ENCODE data around the gene MB.

The MB gene

DNA sequence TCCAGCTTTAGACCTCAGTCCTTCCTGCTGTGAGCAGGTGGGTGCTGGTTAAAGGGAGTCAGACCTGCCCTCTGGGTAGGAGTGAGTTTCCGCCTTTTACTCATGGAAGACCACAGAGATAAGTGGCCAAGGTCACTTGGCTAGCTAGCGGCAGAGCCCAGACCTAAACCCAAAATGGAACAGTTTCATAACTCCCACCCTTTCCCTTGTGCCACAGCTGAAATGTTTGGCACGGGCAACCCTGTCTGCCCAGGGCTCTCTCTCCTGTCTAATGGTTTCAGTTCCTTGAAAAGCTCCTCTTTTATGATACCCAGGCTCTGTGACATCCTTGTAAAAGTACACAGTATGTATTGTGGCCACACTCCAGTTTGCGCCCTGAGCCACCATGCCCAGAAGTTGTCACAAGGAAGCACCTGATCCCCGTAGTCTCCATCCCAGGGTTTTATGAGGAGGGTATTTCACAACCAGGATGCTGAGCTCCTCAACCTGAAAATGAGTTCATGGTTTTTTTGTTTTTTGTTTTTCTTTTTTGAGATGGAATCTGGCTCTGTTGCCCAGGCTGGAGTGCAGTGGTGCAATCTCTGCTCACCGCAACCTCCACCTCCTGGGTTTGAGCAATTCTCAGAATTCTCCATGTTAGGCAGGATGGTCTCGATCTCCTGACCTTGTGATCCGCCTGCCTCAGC, 5.1 kb downstream of the MB start:
- Histone ChIP-seq H3K9ac (ENCODE audit: low read length) (no peak overlapping the region), H2BK5ac (ENCODE audit: low read length) (no peak overlapping the region), H3K4me1 (ENCODE audit: control insufficient read depth, low read depth, low read length) (no peaks in the 10 kb centered on the region), H3K23ac (ENCODE audit: low read length) (no peak overlapping the region), H3K27me3 (ENCODE audit: insufficient read depth, low read length, poor library complexity) (no peaks in the 10 kb centered on the region), H3K4me3 (ENCODE audit: low read length) (no peak overlapping the region), H2BK15ac (replicated peaks; ENCODE audit: low read depth) (no peak overlapping the region), H3K79me2 (ENCODE audit: control insufficient read depth, insufficient read depth, low read length) (no peaks in the 10 kb centered on the region), H2AK5ac (ENCODE audit: low read length) (no peak overlapping the region), H3K56ac (ENCODE audit: low read length) (no peak overlapping the region), H3K36me3 (ENCODE audit: control insufficient read depth, insufficient read depth, low read length) (no peaks in the 10 kb centered on the region), H3K4ac (ENCODE audit: low read depth, low read length) (no peak overlapping the region), H3K79me1 (ENCODE audit: low read length) (no peaks in the 10 kb centered on the region), H4K5ac (ENCODE audit: low read length) (no peak overlapping the region), H4K8ac (ENCODE audit: low read depth, low read length) (no peak overlapping the region), H3K27ac (ENCODE audit: low read depth, low read length) (no peak overlapping the region), H3K4me2 (ENCODE audit: low read length) (no peak overlapping the region), H2BK120ac (ENCODE audit: low read depth, low read length) (no peak overlapping the region), H3K18ac (ENCODE audit: low read length) (no peak overlapping the region)
- WGBS (ENCODE audit: extremely low coverage, insufficient coverage, low lambda C conversion rate): no CpG with 5 or more reads among the region's 8 CpGs
- DNase-seq: no peak

DNA sequence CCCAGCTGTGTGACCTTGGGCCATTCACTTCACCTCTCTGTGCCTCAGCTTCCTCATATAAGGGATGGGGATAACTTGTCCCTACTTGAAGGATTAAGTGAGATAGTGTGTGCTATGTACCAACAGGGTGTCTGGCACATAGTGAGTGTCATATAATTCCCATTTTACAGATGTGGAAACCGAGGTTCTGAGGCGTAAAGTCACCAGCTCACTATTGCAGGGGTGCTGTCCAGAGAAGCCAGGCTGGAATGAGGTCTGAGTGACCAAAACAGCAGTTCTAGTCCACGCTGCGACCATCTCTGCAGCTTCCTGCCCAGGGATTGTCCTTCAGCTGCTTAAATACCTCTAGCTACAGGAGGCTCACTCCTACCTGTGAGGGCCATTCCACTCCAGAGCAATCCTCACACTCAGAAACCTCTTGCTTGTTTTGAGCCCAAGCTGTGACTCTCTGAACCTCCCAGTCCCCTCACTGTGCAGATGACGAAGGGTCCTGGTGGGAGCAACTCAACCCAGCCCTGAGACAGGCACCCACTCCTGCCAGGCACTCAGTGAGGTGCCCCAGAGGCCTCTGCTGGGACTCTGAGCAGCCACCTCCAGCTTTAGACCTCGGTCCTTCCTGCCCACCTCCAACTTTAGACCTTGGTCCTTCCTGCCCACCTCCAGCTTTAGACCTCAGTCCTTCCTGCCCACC, 5.8 kb downstream of the MB start:
- no peak overlapping the region for H3K4me3 ChIP-seq (ENCODE audit: low read length)
- H3K4me2 ChIP-seq (ENCODE audit: low read length): no peak overlapping the region
- no CpG with 5 or more reads among the region's 6 CpGs for WGBS (ENCODE audit: extremely low coverage, insufficient coverage, low lambda C conversion rate)
- no peak overlapping the region for H3K27ac ChIP-seq (ENCODE audit: low read depth, low read length)
- no peak overlapping the region for H2BK120ac ChIP-seq (ENCODE audit: low read depth, low read length)
- no peak overlapping the region for H2BK5ac ChIP-seq (ENCODE audit: low read length)
- H3K79me1 ChIP-seq (ENCODE audit: low read length): no peaks in the 10 kb centered on the region
- H3K4ac ChIP-seq (ENCODE audit: low read depth, low read length): no peak overlapping the region
- H2BK15ac ChIP-seq (replicated peaks; ENCODE audit: low read depth): no peak overlapping the region
- H4K5ac ChIP-seq (ENCODE audit: low read length): no peak overlapping the region
- H3K79me2 ChIP-seq (ENCODE audit: control insufficient read depth, insufficient read depth, low read length): no peaks in the 10 kb centered on the region
- no peak overlapping the region for H4K8ac ChIP-seq (ENCODE audit: low read depth, low read length)
- no peak overlapping the region for H3K23ac ChIP-seq (ENCODE audit: low read length)
- DNase-seq: no peak
- no peaks in the 10 kb centered on the region for H3K27me3 ChIP-seq (ENCODE audit: insufficient read depth, low read length, poor library complexity)
- H2AK5ac ChIP-seq (ENCODE audit: low read length): no peak overlapping the region
- no peaks in the 10 kb centered on the region for H3K4me1 ChIP-seq (ENCODE audit: control insufficient read depth, low read depth, low read length)
- no peak overlapping the region for H3K18ac ChIP-seq (ENCODE audit: low read length)
- H3K9ac ChIP-seq (ENCODE audit: low read length): no peak overlapping the region
- H3K36me3 ChIP-seq (ENCODE audit: control insufficient read depth, insufficient read depth, low read length): no peaks in the 10 kb centered on the region
- H3K56ac ChIP-seq (ENCODE audit: low read length): no peak overlapping the region

DNA sequence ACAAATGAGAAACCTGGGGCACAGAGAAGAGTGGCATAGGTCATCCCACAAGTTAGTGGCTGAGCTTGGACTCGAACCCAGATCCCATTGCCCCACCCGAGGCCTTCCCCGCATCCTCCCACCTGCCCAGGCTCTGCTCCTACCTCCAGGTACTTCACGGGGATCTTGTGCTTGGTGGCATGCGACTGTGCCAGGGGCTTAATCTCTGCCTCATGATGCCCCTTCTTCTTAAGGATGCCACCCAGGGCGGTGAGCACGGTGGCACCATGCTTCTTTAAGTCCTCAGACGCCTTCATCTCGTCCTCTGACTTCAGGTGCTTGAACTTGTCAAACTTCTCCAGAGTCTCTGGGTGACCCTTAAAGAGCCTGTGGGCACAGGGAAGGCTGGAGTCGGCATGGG, 6.4 kb downstream of the MB start:
- Histone ChIP-seq H3K36me3 (ENCODE audit: control insufficient read depth, insufficient read depth, low read length) (no peaks in the 10 kb centered on the region), H2BK5ac (ENCODE audit: low read length) (no peak overlapping the region), H3K4ac (ENCODE audit: low read depth, low read length) (no peak overlapping the region), H3K9ac (ENCODE audit: low read length) (no peak overlapping the region), H3K4me2 (ENCODE audit: low read length) (no peak overlapping the region), H3K56ac (ENCODE audit: low read length) (no peak overlapping the region), H3K27ac (ENCODE audit: low read depth, low read length) (no peak overlapping the region), H3K79me2 (ENCODE audit: control insufficient read depth, insufficient read depth, low read length) (no peaks in the 10 kb centered on the region), H2BK120ac (ENCODE audit: low read depth, low read length) (no peak overlapping the region), H4K5ac (ENCODE audit: low read length) (no peak overlapping the region), H3K27me3 (ENCODE audit: insufficient read depth, low read length, poor library complexity) (no peaks in the 10 kb centered on the region), H2AK5ac (ENCODE audit: low read length) (no peak overlapping the region), H4K8ac (ENCODE audit: low read depth, low read length) (no peak overlapping the region), H3K4me1 (ENCODE audit: control insufficient read depth, low read depth, low read length) (no peaks in the 10 kb centered on the region), H2BK15ac (replicated peaks; ENCODE audit: low read depth) (no peak overlapping the region), H3K79me1 (ENCODE audit: low read length) (no peaks in the 10 kb centered on the region), H3K23ac (ENCODE audit: low read length) (no peak overlapping the region), H3K4me3 (ENCODE audit: low read length) (no peak overlapping the region), H3K18ac (ENCODE audit: low read length) (no peak overlapping the region)
- DNase-seq: no peak
- no CpG with 5 or more reads among the region's 10 CpGs for WGBS (ENCODE audit: extremely low coverage, insufficient coverage, low lambda C conversion rate)

DNA sequence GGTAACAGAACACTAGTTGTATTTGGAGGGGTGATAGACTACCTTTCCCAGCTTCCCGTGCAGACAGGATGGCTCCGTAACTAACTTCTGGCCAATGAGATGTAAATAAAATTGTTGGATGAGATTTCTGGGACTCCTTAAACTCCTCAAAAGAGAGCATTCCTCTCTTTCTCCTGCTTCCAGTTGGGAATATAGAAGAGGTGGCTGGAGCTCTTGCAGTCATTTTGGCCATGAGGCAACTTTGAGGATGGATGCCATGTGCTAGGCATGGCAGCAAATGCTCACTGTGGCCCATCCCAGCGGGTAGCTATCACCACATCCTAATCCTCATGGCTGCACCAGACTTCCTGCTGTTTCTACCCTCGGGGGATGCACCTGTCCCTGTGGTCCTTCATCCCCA, 7.4 kb downstream of the MB start:
- Histone ChIP-seq H3K79me2 (ENCODE audit: control insufficient read depth, insufficient read depth, low read length) (no peaks in the 10 kb centered on the region), H3K4me1 (ENCODE audit: control insufficient read depth, low read depth, low read length) (no peaks in the 10 kb centered on the region), H3K4me3 (ENCODE audit: low read length) (no peak overlapping the region), H3K56ac (ENCODE audit: low read length) (no peak overlapping the region), H3K27me3 (ENCODE audit: insufficient read depth, low read length, poor library complexity) (no peaks in the 10 kb centered on the region), H4K5ac (ENCODE audit: low read length) (no peak overlapping the region), H2BK5ac (ENCODE audit: low read length) (no peak overlapping the region), H3K4me2 (ENCODE audit: low read length) (no peak overlapping the region), H3K27ac (ENCODE audit: low read depth, low read length) (no peak overlapping the region), H3K18ac (ENCODE audit: low read length) (no peak overlapping the region), H3K9ac (ENCODE audit: low read length) (no peak overlapping the region), H4K8ac (ENCODE audit: low read depth, low read length) (no peak overlapping the region), H2BK120ac (ENCODE audit: low read depth, low read length) (no peak overlapping the region), H2AK5ac (ENCODE audit: low read length) (no peak overlapping the region), H2BK15ac (replicated peaks; ENCODE audit: low read depth) (no peak overlapping the region), H3K23ac (ENCODE audit: low read length) (no peak overlapping the region), H3K4ac (ENCODE audit: low read depth, low read length) (no peak overlapping the region), H3K79me1 (ENCODE audit: low read length) (no peaks in the 10 kb centered on the region), H3K36me3 (ENCODE audit: control insufficient read depth, insufficient read depth, low read length) (no peaks in the 10 kb centered on the region)
- DNase-seq: no peak
- WGBS (ENCODE audit: extremely low coverage, insufficient coverage, low lambda C conversion rate): no CpG with 5 or more reads among the region's 4 CpGs

DNA sequence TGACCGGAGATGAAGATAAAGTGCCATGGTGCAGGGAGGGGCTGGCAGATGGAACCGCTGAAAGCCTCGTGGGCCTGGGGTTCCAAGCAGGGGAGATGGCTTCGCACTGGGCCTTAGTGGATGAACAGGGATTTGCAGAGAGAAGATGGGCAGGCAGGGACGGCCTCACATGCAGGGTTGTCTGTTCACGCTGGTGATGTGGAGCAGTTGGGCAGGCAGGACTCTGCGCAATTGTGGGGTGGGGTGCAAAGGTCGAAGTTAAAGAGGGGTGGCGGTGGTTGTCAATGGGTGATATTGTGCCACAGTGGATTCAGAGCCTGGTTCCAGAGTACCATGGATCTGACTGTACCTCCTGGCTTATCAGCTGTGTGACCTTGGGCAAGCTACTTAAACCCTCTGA, 7.9 kb downstream of the MB start:
- no CpG with 5 or more reads among the region's 9 CpGs for WGBS (ENCODE audit: extremely low coverage, insufficient coverage, low lambda C conversion rate)
- H2AK5ac ChIP-seq (ENCODE audit: low read length): no peak overlapping the region
- no peak overlapping the region for H3K9ac ChIP-seq (ENCODE audit: low read length)
- no peak overlapping the region for H3K18ac ChIP-seq (ENCODE audit: low read length)
- no peaks in the 10 kb centered on the region for H3K79me1 ChIP-seq (ENCODE audit: low read length)
- DNase-seq: no peak
- H3K27ac ChIP-seq (ENCODE audit: low read depth, low read length): no peak overlapping the region
- no peaks in the 10 kb centered on the region for H3K4me1 ChIP-seq (ENCODE audit: control insufficient read depth, low read depth, low read length)
- no peak overlapping the region for H2BK15ac ChIP-seq (replicated peaks; ENCODE audit: low read depth)
- no peaks in the 10 kb centered on the region for H3K27me3 ChIP-seq (ENCODE audit: insufficient read depth, low read length, poor library complexity)
- no peaks in the 10 kb centered on the region for H3K36me3 ChIP-seq (ENCODE audit: control insufficient read depth, insufficient read depth, low read length)
- H3K4me3 ChIP-seq (ENCODE audit: low read length): no peak overlapping the region
- no peak overlapping the region for H3K23ac ChIP-seq (ENCODE audit: low read length)
- no peak overlapping the region for H4K8ac ChIP-seq (ENCODE audit: low read depth, low read length)
- H2BK5ac ChIP-seq (ENCODE audit: low read length): no peak overlapping the region
- H2BK120ac ChIP-seq (ENCODE audit: low read depth, low read length): no peak overlapping the region
- H3K56ac ChIP-seq (ENCODE audit: low read length): no peak overlapping the region
- no peak overlapping the region for H3K4ac ChIP-seq (ENCODE audit: low read depth, low read length)
- no peak overlapping the region for H3K4me2 ChIP-seq (ENCODE audit: low read length)
- H3K79me2 ChIP-seq (ENCODE audit: control insufficient read depth, insufficient read depth, low read length): no peaks in the 10 kb centered on the region
- H4K5ac ChIP-seq (ENCODE audit: low read length): no peak overlapping the region

DNA sequence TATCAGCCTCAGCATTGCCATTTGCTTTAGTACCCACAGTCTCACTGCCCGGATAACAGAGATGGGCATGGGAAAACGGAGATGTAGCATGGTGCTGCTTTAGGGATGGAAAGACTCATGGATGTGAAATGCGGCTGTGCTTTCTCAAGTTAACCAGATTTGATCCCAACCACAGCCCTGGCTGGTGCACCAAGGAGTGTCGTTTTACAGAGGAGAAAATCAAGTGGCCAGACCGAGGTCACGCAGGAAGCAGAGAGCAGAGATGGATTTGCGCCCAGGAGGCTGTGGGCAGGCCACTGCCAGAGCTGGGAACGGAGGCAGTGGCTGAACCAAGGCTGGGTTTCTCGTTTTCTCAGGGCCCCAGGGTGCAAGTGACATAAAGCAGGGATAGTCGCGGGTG, 9.0 kb downstream of the MB start:
- no peak overlapping the region for H3K56ac ChIP-seq (ENCODE audit: low read length)
- H2AK5ac ChIP-seq (ENCODE audit: low read length): no peak overlapping the region
- H3K27me3 ChIP-seq (ENCODE audit: insufficient read depth, low read length, poor library complexity): no peaks in the 10 kb centered on the region
- H3K9ac ChIP-seq (ENCODE audit: low read length): no peak overlapping the region
- H2BK15ac ChIP-seq (replicated peaks; ENCODE audit: low read depth): no peak overlapping the region
- H3K4me1 ChIP-seq (ENCODE audit: control insufficient read depth, low read depth, low read length): no peaks in the 10 kb centered on the region
- no peak overlapping the region for H3K4me3 ChIP-seq (ENCODE audit: low read length)
- no peak overlapping the region for H2BK5ac ChIP-seq (ENCODE audit: low read length)
- H3K18ac ChIP-seq (ENCODE audit: low read length): no peak overlapping the region
- H4K8ac ChIP-seq (ENCODE audit: low read depth, low read length): no peak overlapping the region
- no peak overlapping the region for H3K4me2 ChIP-seq (ENCODE audit: low read length)
- no peaks in the 10 kb centered on the region for H3K36me3 ChIP-seq (ENCODE audit: control insufficient read depth, insufficient read depth, low read length)
- H3K79me2 ChIP-seq (ENCODE audit: control insufficient read depth, insufficient read depth, low read length): no peaks in the 10 kb centered on the region
- no peak overlapping the region for H3K23ac ChIP-seq (ENCODE audit: low read length)
- no CpG with 5 or more reads among the region's 11 CpGs for WGBS (ENCODE audit: extremely low coverage, insufficient coverage, low lambda C conversion rate)
- H3K79me1 ChIP-seq (ENCODE audit: low read length): no peaks in the 10 kb centered on the region
- H3K27ac ChIP-seq (ENCODE audit: low read depth, low read length): no peak overlapping the region
- no peak for DNase-seq
- no peak overlapping the region for H3K4ac ChIP-seq (ENCODE audit: low read depth, low read length)
- no peak overlapping the region for H2BK120ac ChIP-seq (ENCODE audit: low read depth, low read length)
- H4K5ac ChIP-seq (ENCODE audit: low read length): no peak overlapping the region
